ENCODE measurements around the gene ZBTB42.
"Not testable (repeated sequence)": the region's sequence is repeated elsewhere in the genome, so short reads cannot be mapped to it uniquely, and the experiment has no call there.

The ZBTB42 gene

DNA sequence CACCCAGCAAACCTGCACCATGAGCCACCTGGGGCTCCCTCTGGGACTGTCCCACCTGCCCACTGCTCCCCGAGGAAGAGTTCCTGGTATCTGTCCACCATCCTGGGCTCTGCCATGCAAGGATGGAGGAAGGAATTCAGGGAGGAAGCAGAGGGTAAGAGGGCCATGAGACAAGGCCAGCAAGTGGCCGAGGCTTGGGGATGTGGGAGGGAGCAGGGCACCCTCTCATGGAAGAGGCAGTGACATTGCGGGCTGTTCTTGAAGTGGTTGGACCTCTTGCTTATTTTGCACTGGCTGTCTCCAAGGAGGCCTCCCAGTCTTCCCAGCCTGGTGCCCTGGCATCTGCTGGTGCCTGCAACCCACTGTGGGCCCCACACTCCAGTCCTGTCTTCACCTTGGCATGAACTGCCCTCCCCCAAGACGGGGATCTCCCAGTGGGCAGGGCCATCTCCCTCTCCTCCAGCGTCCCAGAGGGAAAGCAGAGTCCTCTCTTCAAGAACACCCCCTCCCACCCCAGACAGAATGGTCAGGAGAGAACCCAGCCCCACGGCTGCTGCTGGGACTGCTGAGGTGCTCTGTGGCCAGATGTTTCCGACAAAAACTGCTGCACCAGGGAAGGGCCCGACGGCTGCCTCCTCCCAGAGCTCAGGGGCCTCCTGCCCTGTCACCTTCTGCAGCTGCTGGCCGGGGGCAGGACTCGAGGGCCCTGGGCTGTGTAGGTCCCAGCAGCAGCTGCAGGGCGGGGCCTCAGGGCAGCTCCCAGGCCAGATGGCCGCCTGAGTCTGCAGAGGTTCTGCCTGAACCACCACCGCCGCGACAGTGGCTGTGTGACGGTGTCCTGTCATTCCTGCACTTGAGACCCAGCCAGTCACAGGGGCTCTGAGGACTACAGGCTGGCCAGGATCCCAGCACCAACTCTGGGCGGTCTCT, 3.5 kb upstream of the ZBTB42 start:
- DNase-seq, result no peak

DNA sequence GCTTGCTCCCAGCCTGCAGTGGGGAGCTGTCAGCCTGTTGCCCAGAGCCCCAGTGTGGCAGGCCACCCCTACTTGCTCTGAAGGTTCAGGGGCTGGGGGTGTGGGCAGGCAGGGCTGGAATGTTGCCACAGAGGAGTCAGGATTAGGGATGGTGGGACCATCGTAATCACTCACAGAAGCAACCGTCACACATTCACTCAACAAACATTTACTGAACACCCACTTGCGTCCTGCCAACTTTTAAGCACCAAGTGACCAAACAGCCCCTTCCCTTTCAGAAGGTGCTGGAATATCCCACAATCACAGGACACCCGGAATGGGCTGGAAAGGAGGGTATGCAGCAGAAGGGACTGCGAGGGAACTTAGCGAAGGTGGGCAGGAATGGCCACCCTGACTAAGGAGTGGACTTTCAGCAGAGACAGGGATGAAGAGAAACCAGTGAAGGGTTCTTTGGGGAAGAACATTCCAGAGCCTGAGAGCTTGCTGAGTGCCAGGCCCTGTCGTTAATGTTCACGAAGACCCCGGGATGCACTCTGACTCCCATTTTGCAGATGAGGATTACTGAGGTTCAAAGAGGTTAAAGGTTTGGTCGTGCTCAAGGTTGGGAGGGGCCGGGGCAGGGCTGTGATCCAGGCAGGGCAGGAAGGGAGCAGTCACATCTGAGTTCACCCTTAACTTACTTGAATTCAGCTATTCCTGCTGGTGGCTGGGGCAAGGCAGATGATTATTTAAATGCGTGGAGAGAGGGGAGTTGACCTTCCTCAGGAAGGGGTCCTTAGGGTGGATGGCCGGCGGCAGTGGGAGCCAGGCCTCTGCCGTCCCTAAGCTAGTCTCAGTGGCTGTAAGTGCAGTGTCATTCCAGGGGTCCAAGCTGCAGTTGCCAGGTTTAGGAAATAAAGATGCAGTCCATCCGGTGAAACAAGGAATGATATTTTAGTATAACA, 2.3 kb upstream of the ZBTB42 start:
- DNase-seq, result no peak

DNA sequence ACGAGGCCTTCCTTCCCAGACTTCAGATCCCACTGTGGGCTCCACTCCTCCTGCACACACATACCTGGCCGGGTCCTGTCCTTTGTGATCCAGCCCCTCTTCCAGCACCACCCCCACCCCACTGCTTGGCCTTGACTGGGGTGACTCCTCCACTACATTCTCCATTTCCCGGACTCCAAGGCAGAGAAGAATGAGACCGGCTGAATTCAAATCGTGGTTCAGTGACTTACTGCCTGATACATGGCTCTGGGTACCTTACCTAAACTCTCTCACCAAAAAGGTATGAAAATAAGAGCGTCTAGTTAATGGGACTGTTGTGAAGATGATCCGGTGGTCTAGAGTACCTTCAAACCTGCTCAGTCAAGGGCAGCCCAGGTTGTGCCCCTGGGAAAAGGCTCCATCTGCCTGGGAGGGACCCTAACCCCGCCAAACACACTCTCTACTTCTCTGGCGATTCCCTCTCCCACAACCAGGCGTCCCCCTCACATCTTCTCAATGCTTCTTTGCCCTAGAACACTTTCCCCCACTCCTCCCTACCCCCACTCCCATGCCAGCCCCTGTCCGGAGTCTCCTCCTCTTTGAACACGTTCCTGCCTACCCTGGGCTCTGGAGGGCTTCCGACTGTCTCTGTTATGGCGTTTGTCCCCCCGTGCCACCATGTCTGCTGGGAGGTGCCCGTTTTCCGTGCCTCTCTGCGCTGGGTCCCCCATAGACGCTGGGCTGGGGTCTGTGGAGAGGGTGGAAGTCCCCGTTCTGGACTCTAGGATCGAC, 1.5 kb upstream of the ZBTB42 start:
- DNase-seq, result no peak

DNA sequence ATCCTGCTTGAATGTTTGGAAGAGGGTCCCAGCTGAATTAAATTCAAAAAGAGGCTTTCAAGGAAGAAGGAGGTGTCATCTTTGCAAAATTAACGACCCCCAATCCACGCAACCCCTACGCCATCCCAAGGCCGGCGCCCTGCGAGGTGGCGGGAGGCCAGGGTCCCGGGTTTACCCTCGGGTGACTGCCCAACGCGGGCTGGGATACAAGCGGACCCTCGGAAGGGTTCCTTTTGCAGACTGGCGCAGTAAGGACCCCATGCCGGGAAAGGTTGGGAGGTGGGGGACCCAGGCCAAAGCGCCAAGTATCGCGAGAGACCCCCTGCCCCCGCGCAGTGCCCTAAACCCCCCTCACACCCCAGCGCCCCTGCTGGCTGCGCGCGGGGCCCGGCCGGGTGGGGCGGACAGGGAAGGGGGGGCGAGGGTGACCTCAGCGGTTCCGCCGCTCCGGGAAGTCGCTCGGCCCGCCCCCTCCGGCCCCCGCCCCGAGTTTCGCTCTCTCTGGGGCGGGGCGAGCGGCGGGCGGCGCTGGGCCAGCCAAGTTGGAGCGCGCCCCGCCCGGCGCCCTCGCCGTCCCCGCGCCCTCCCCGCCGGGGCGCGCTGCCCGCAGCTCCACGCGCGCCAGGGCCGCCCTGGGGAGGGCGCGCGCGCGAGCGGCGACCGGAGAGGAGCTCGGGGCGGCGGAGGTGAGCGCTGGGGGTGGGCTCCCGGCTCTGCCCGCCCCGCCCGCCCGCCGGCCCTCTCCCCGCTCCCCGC, 708 bp upstream of the ZBTB42 start:
- peak; percentile 89 for DNase-seq

DNA sequence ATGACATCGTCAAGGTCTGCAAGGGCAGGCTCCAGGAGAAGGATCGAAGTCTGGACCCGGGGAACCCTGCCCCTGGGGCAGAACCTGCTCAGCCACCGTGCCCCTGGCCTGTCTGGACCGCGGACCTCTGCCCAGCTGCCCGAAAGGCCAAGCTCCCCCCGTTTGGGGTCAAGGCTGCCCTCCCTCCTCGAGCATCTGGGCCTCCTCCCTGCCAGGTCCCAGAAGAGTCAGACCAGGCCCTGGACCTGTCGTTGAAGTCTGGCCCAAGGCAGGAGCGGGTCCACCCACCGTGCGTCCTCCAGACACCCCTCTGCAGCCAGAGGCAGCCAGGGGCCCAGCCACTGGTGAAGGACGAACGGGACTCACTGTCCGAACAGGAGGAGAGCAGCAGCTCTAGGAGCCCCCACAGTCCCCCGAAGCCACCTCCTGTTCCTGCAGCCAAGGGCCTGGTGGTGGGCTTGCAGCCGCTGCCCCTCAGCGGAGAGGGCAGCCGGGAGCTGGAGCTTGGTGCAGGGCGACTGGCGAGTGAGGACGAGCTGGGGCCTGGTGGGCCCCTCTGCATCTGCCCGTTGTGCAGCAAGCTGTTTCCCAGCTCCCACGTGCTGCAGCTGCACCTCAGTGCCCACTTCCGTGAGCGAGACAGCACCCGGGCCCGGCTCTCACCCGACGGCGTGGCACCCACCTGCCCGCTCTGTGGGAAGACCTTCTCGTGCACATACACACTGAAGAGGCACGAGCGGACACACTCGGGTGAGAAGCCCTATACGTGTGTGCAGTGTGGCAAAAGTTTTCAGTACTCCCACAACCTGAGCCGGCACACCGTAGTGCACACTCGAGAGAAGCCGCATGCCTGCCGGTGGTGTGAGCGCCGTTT, 856 bp downstream of the ZBTB42 start:
- no peak for DNase-seq

DNA sequence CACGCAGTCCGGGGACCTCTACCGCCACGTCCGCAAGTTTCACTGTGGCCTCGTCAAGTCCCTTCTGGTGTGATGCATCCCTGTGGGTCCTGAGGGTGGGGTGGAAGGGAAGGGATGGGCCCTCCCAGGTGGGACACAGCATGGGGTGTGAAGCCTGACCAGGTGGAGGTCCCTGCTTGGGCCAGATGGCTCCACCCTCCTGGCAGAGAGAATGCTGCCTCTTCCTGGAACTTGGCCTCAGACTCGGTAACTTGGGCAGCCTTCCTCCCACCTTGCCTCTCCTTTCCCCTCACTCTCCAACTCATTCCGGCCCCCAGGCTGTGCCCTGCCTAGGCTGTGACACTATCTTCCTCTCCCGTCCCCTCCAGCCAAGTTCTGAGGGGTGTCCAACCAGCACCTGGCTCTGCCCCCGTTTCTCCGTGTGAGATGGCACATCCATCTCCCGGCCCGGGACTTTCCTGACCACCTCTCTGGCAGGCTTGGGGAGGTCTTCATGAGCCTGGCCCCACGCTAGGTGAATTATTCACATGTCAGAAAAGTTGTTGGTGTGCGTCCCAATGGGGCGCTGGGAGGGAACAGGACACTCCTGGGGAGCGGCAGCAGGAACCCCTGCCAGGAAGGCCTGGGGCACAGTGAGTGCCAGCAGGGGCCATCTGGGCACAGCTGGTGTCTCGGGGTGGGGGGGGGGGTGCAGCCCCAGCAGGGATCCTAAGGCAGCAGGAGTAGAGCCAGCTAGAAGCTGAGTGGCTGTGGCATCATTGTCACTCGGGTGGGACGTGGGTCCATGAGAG, 1.7 kb downstream of the ZBTB42 start:
- no peak for DNase-seq

DNA sequence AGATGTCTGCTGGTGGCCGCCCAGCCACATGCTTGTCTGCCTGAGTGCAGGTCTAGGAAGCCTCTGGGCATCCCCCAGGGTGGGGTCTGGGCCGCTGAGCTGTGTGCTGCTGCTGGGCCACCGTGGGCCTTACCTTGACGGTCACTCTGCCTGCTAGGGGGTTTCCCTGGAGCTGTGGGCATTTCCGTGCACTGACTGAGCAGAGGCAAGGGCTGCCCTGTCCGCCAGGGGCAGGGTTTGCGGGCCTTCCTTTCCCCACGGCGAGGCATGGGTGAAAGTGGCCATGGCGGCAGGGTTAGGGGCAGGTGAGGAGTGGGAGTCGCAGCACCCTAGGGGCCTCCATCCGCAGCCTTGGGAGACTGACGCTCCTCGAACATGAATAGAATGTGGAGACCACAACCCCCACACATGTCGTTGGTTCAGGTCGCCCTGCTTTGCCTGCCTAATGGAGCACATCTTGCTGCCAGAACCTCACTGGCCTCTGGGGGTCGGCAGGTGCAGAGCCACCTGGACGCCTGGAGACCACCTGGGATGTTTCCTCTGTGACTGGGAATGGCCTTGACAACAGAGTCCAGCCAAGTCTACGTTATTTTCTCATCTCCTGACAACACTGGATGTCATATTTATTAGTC, 2.5 kb downstream of the ZBTB42 start:
- DNase-seq, result no peak

DNA sequence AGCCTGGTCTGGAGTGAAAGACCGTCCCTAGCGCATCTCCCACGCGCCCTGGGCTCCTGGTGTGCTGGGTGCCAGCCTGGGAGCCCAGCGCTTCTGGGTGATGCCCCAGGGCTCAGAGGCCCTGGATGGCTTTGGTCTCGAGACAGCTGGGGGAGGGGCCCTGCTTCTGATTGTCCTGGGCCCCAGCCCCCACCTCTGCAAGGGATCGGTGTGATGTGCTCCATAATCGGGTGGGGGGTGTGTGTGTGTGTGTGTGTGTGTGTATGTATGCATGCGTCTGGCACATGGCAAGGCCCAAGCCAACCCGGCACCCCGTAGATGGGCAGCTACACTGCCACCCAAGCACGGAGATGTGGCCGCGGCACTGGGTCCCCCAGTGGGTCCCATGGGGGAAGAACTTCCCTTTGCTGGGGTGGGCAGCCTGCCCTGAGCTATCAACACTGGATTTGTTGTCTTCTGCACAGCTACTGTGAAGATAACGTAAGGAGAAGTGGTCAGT, 3.1 kb downstream of the ZBTB42 start:
- DNase-seq, result no peak

DNA sequence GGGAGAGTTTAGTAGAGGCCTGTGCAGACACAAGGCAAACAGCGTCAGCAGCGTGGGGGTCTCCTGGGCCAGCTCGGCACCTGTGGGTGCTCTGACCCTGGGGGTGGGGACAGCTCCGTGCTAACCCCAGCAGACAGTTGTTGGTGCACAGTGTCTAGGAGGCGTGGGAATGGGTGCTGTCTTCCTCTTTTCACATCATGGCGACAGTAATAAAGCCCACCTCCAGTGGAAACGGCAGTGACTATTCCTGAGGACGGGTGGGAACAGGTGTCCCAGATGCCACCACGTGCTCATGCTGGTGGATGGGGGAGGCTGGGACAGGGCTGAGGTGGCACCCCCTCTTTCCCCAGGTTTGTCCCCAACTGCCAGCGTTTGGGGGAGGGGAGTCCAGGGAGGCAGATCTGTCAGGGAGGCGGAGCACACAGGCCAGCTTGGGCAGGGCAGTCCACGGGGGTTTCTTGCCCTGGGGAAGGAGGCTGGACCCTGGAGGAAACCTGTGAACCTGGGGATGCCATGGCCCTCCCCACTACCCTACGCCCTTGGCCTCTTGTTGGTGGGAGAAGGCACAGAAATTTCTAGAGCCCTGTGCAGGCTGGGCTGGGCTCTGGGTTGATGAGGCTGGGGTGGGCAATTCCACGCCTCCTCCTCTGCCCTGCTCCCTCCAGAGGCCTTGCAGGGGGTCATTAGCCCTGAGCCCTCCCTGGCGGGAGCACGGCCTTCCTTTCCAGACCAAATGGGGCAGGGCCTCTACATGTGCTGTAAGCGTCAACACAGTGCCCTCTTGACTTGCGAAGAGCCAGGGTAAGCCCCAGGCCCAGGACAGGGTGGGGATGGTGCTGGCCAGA, 3.8 kb downstream of the ZBTB42 start:
- DNase-seq, result no peak

DNA sequence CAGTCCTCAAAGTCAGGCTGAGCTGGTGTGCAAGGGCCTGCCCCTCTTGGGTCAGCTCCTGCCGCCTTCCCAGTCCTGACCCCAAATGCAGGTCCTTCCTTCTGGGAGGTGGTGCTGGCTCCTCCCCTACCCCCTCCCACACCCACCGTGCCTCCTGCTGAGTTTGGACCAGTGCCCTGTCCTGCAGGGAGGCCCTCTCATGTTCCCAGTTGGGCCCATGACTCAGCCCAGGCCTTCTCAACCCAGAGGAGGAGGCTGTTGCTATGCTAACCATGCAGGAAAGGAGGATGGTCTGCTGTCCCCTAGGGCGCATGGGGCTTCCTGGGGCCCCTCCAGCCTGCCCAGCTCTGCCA, 4.4 kb downstream of the ZBTB42 start:
- DNase-seq, result no peak

DNA sequence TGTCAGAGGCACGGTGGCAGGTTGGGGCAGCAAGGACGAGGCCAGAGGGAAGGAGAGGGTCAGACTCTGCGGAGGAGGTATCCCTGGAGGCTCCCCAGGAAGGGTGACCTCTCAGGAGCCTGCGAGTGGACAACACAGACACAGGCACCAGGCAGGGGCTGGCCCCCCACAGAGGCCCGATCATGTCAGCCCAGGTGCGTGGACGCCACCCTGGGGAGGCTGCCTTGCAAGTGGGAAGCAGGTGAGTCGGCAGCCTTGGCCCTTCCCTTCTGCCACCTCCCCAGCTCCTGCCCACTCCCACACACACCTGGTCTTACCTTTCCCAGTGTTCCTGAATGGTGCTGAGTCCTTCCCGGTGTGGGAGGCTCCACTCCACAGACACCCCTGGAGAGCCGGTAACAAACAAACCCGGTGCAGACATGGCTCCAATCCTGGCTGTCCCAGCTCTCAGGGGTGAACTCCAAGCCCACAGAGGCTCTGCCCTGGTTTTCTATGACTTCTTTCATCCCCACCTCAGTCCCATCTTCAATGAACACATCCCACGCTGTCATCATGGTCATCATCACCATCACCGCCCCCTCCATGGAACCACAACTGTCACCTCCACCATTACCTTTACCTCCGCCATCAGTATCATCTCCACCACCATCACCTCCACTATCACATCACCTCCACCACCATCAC, 5.2 kb downstream of the ZBTB42 start:
- DNase-seq, result no peak

DNA sequence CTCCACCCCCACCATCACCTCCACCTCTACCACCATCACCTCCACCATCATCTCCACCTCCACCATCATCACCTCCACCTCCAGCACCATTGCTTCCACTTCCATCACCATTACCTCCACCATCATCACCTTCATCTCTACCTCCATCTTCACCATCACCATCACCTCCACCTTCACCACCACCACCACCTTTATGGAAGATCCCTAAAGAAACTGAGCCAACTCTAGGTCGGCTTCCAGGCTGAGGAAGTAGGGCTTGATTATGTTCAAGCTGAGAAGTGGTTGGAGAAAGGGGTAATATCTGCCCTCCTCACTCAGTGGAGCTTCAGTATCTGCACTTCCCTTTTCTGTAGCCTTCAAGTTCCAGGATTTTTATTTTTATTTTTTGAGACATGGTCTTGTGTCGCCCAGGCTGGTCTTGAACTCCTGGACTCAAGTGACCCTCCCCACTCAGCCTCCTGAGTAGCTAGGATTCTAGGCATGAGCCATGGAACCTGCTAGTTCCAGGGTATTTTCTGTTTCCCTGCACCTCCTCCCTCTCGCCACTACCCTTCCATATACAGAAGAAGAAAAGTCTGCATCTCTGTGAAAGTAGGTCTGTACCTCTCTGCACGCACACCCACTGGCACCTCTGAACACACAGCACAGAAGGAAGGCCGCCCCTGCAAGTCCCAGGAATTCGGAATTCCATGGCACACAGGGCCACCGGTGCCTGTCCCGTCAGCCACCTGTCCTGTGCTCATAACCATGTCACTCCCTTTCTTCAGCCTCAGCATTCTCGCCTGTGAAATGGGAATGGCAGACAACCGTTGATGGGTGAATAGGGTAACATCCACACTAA, 5.9 kb downstream of the ZBTB42 start:
- no peak for DNase-seq

DNA sequence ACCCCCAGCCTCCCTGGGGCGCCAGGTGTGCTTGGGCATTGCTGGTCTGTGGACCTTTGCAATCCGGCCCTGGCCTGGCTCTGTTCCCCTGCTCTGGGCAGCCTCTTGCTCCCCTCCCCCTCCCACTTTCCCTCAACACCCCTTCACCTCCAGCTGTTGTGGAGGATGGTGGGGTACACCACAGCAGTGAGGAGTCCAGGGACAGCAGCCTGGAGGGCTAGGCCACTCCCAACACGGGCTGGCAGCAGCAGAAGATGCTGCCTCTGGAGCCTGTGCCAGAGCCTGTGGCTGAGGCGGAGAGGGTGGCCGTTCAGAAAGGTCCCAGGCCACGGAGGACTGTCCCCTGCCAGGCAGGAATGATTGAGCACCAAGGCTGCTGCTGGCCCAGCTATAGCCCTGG, 7.6 kb downstream of the ZBTB42 start:
- no peak for DNase-seq

DNA sequence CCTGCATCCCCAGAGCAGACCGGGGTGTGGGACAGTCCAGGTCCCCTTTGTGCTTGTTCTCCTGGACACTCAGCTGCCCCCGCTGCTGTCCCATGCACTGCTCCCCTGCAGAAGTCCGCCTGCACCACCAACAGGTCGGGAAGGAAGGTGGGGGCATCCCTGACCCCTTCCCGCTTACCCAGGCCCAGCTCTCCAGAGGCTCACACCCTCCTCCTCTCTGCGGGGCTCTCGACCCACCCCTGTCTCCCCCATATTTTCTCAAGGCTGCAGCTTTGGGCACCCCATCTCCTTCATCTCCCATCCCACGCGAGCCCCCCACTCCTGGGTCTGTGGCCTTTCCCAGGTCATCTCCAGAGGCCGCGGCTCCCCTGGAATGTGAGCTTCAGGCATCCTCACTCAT, 9.4 kb downstream of the ZBTB42 start:
- no peak for DNase-seq

DNA sequence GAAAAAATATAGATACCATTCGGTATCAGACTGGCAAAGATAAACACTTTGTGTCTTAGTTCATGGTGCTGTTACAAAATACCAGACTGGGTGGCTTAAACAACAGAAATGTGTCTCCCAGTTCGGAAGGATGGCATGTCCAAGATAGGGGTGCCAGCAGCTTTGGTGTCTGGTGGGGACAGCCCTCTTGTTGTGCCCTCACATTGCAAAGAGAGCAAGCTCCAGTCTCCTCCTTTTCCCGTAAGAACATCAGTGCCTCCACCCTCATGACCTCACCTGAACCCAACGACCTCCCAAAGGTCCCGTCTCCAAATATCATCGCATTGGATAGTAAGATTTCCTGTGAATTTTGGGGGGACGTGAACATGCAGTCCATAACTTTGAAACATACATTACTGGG, 12.4 kb downstream of the ZBTB42 start:
- no peak for DNase-seq

DNA sequence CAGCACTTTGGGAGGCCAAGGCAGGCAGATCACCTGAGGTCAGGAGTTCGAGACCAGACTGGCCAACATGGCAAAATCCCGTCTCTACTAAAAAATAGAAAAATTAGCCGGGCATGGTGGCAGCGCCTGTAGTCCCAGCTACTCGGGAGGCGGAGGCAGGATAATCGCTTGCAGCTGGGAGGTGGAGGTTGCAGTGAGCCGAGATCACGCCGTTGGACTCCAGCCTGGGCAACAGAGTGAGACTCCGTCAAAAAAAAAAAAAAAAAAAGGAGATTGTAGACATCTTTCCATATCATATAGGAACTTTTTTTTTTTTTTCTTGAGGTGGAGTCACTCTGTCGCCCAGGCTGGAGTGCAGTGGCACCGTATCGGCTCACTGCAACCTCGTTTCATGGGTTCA, 13.8 kb downstream of the ZBTB42 start:
- not testable (repeated sequence) for DNase-seq

DNA sequence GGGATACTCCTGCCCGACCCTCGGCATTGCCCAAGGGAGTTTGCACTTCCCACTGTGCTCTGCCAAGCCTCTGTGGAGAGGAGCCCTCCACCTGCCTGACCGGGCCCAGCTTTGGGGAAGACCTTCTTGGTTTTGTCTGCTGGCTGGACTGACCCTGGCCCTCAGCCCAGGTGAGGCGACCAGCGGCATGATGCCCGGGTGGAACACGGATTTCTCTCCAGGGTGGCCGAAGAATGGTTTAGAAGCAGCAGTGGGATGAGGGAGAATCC, 15.6 kb downstream of the ZBTB42 start:
- no peak for DNase-seq
